Measurements from ENCODE around the gene DNAJC24.

DNAJC24 gene

GRCh38 chr11:31408201-31408600 is 38.5 kb downstream of the DNAJC24 start:
- DNase-seq = no peak
- H3K4me1 ChIP-seq (ENCODE audit: control insufficient read depth, insufficient read depth, low read length, poor library complexity, severe bottlenecking) = no peaks in the 10 kb centered on the region
- no peaks in the 10 kb centered on the region for H3K27me3 ChIP-seq (replicated peaks; ENCODE audit: control insufficient read depth, insufficient read depth, low read length, poor library complexity, severe bottlenecking)
- no peak overlapping the region for H3K27ac ChIP-seq (ENCODE audit: insufficient read depth, low read length, poor library complexity, severe bottlenecking)
- no peaks in the 10 kb centered on the region for H3K9me3 ChIP-seq (ENCODE audit: control insufficient read depth, low read length)
- no peak overlapping the region for H3K4me3 ChIP-seq (ENCODE audit: insufficient read depth, low read depth, low read length, poor library complexity, severe bottlenecking)
- H3K36me3 ChIP-seq (ENCODE audit: control insufficient read depth, insufficient read depth, low read length) = no peaks in the 10 kb centered on the region

GRCh38 chr11:31412946-31413345 is 43.3 kb downstream of the DNAJC24 start:
- Histone ChIP-seq H3K4me1 (ENCODE audit: control insufficient read depth, insufficient read depth, low read length, poor library complexity, severe bottlenecking) (no peaks in the 10 kb centered on the region), H3K4me3 (ENCODE audit: insufficient read depth, low read depth, low read length, poor library complexity, severe bottlenecking) (no peak overlapping the region), H3K9me3 (ENCODE audit: control insufficient read depth, low read length) (no peaks in the 10 kb centered on the region), H3K36me3 (ENCODE audit: control insufficient read depth, insufficient read depth, low read length) (no peaks in the 10 kb centered on the region), H3K27me3 (replicated peaks; ENCODE audit: control insufficient read depth, insufficient read depth, low read length, poor library complexity, severe bottlenecking) (no peaks in the 10 kb centered on the region), H3K27ac (ENCODE audit: insufficient read depth, low read length, poor library complexity, severe bottlenecking) (no peak overlapping the region)
- no peak for DNase-seq

- no peaks in the 10 kb centered on the region for H3K4me1 ChIP-seq (ENCODE audit: control insufficient read depth, insufficient read depth, low read length, poor library complexity, severe bottlenecking)
- H3K4me3 ChIP-seq (ENCODE audit: insufficient read depth, low read depth, low read length, poor library complexity, severe bottlenecking) = no peak overlapping the region
- no peak overlapping the region for H3K27ac ChIP-seq (ENCODE audit: insufficient read depth, low read length, poor library complexity, severe bottlenecking)
- H3K27me3 ChIP-seq (replicated peaks; ENCODE audit: control insufficient read depth, insufficient read depth, low read length, poor library complexity, severe bottlenecking) = no peaks in the 10 kb centered on the region
- H3K9me3 ChIP-seq (ENCODE audit: control insufficient read depth, low read length) = no peaks in the 10 kb centered on the region
- DNase-seq = no peak
- no peaks in the 10 kb centered on the region for H3K36me3 ChIP-seq (ENCODE audit: control insufficient read depth, insufficient read depth, low read length)
Observed at GRCh38 chr11:31414338-31414737, 44.7 kb downstream of the DNAJC24 start.

GRCh38 chr11:31415435-31415834 is 45.8 kb downstream of the DNAJC24 start:
- Histone ChIP-seq H3K27me3 (replicated peaks; ENCODE audit: control insufficient read depth, insufficient read depth, low read length, poor library complexity, severe bottlenecking) (no peaks in the 10 kb centered on the region), H3K36me3 (ENCODE audit: control insufficient read depth, insufficient read depth, low read length) (no peaks in the 10 kb centered on the region), H3K27ac (ENCODE audit: insufficient read depth, low read length, poor library complexity, severe bottlenecking) (no peak overlapping the region), H3K9me3 (ENCODE audit: control insufficient read depth, low read length) (no peaks in the 10 kb centered on the region), H3K4me3 (ENCODE audit: insufficient read depth, low read depth, low read length, poor library complexity, severe bottlenecking) (no peak overlapping the region), H3K4me1 (ENCODE audit: control insufficient read depth, insufficient read depth, low read length, poor library complexity, severe bottlenecking) (no peaks in the 10 kb centered on the region)
- DNase-seq = no peak

- Histone ChIP-seq H3K27ac (ENCODE audit: insufficient read depth, low read length, poor library complexity, severe bottlenecking) (no peak overlapping the region), H3K9me3 (ENCODE audit: control insufficient read depth, low read length) (no peaks in the 10 kb centered on the region), H3K27me3 (replicated peaks; ENCODE audit: control insufficient read depth, insufficient read depth, low read length, poor library complexity, severe bottlenecking) (no peaks in the 10 kb centered on the region), H3K36me3 (ENCODE audit: control insufficient read depth, insufficient read depth, low read length) (no peaks in the 10 kb centered on the region), H3K4me3 (ENCODE audit: insufficient read depth, low read depth, low read length, poor library complexity, severe bottlenecking) (no peak overlapping the region), H3K4me1 (ENCODE audit: control insufficient read depth, insufficient read depth, low read length, poor library complexity, severe bottlenecking) (no peaks in the 10 kb centered on the region)
- no peak for DNase-seq
Observed at GRCh38 chr11:31417357-31417756, 47.7 kb downstream of the DNAJC24 start.

- no peaks in the 10 kb centered on the region for H3K4me1 ChIP-seq (ENCODE audit: control insufficient read depth, insufficient read depth, low read length, poor library complexity, severe bottlenecking)
- no peak for DNase-seq
- H3K36me3 ChIP-seq (ENCODE audit: control insufficient read depth, insufficient read depth, low read length) = no peaks in the 10 kb centered on the region
- no peak overlapping the region for H3K27ac ChIP-seq (ENCODE audit: insufficient read depth, low read length, poor library complexity, severe bottlenecking)
- no peaks in the 10 kb centered on the region for H3K9me3 ChIP-seq (ENCODE audit: control insufficient read depth, low read length)
- H3K4me3 ChIP-seq (ENCODE audit: insufficient read depth, low read depth, low read length, poor library complexity, severe bottlenecking) = no peak overlapping the region
- no peaks in the 10 kb centered on the region for H3K27me3 ChIP-seq (replicated peaks; ENCODE audit: control insufficient read depth, insufficient read depth, low read length, poor library complexity, severe bottlenecking)
Observed at GRCh38 chr11:31417816-31418215, 48.2 kb downstream of the DNAJC24 start.

- no peak overlapping the region for H3K4me3 ChIP-seq (ENCODE audit: insufficient read depth, low read depth, low read length, poor library complexity, severe bottlenecking)
- no peak overlapping the region for H3K27ac ChIP-seq (ENCODE audit: insufficient read depth, low read length, poor library complexity, severe bottlenecking)
- no peaks in the 10 kb centered on the region for H3K36me3 ChIP-seq (ENCODE audit: control insufficient read depth, insufficient read depth, low read length)
- no peaks in the 10 kb centered on the region for H3K4me1 ChIP-seq (ENCODE audit: control insufficient read depth, insufficient read depth, low read length, poor library complexity, severe bottlenecking)
- DNase-seq = no peak
- no peaks in the 10 kb centered on the region for H3K27me3 ChIP-seq (replicated peaks; ENCODE audit: control insufficient read depth, insufficient read depth, low read length, poor library complexity, severe bottlenecking)
- H3K9me3 ChIP-seq (ENCODE audit: control insufficient read depth, low read length) = no peaks in the 10 kb centered on the region
Observed at GRCh38 chr11:31419138-31419537, 49.5 kb downstream of the DNAJC24 start.

GRCh38 chr11:31419669-31420068 is 50.0 kb downstream of the DNAJC24 start:
- Histone ChIP-seq H3K27me3 (replicated peaks; ENCODE audit: control insufficient read depth, insufficient read depth, low read length, poor library complexity, severe bottlenecking) (no peaks in the 10 kb centered on the region), H3K36me3 (ENCODE audit: control insufficient read depth, insufficient read depth, low read length) (no peaks in the 10 kb centered on the region), H3K9me3 (ENCODE audit: control insufficient read depth, low read length) (no peaks in the 10 kb centered on the region), H3K27ac (ENCODE audit: insufficient read depth, low read length, poor library complexity, severe bottlenecking) (no peak overlapping the region), H3K4me3 (ENCODE audit: insufficient read depth, low read depth, low read length, poor library complexity, severe bottlenecking) (no peak overlapping the region), H3K4me1 (ENCODE audit: control insufficient read depth, insufficient read depth, low read length, poor library complexity, severe bottlenecking) (no peaks in the 10 kb centered on the region)
- DNase-seq = no peak

GRCh38 chr11:31421820-31422219 is 52.2 kb downstream of the DNAJC24 start:
- no peak for DNase-seq
- Histone ChIP-seq H3K27ac (ENCODE audit: insufficient read depth, low read length, poor library complexity, severe bottlenecking) (no peak overlapping the region), H3K4me1 (ENCODE audit: control insufficient read depth, insufficient read depth, low read length, poor library complexity, severe bottlenecking) (no peaks in the 10 kb centered on the region), H3K27me3 (replicated peaks; ENCODE audit: control insufficient read depth, insufficient read depth, low read length, poor library complexity, severe bottlenecking) (no peaks in the 10 kb centered on the region), H3K4me3 (ENCODE audit: insufficient read depth, low read depth, low read length, poor library complexity, severe bottlenecking) (no peak overlapping the region), H3K9me3 (ENCODE audit: control insufficient read depth, low read length) (no peaks in the 10 kb centered on the region), H3K36me3 (ENCODE audit: control insufficient read depth, insufficient read depth, low read length) (no peaks in the 10 kb centered on the region)

- DNase-seq = no peak
- Histone ChIP-seq H3K4me3 (ENCODE audit: insufficient read depth, low read depth, low read length, poor library complexity, severe bottlenecking) (no peak overlapping the region), H3K9me3 (ENCODE audit: control insufficient read depth, low read length) (no peaks in the 10 kb centered on the region), H3K36me3 (ENCODE audit: control insufficient read depth, insufficient read depth, low read length) (peaks cover 3% of the 10 kb centered on the region), H3K4me1 (ENCODE audit: control insufficient read depth, insufficient read depth, low read length, poor library complexity, severe bottlenecking) (no peaks in the 10 kb centered on the region), H3K27me3 (replicated peaks; ENCODE audit: control insufficient read depth, insufficient read depth, low read length, poor library complexity, severe bottlenecking) (no peaks in the 10 kb centered on the region), H3K27ac (ENCODE audit: insufficient read depth, low read length, poor library complexity, severe bottlenecking) (no peak overlapping the region)
Observed at GRCh38 chr11:31422703-31423102, 53.0 kb downstream of the DNAJC24 start.

- H3K36me3 ChIP-seq (ENCODE audit: control insufficient read depth, insufficient read depth, low read length) = peaks cover 3% of the 10 kb centered on the region
- no peaks in the 10 kb centered on the region for H3K4me1 ChIP-seq (ENCODE audit: control insufficient read depth, insufficient read depth, low read length, poor library complexity, severe bottlenecking)
- no peak for DNase-seq
- H3K27ac ChIP-seq (ENCODE audit: insufficient read depth, low read length, poor library complexity, severe bottlenecking) = no peak overlapping the region
- H3K9me3 ChIP-seq (ENCODE audit: control insufficient read depth, low read length) = no peaks in the 10 kb centered on the region
- no peaks in the 10 kb centered on the region for H3K27me3 ChIP-seq (replicated peaks; ENCODE audit: control insufficient read depth, insufficient read depth, low read length, poor library complexity, severe bottlenecking)
- no peak overlapping the region for H3K4me3 ChIP-seq (ENCODE audit: insufficient read depth, low read depth, low read length, poor library complexity, severe bottlenecking)
Observed at GRCh38 chr11:31424652-31425051, 55.0 kb downstream of the DNAJC24 start.

All from effector memory CD4-positive, alpha-beta T cell (primary cell).